GM18526 (cell line): Measurements from ENCODE around the gene CGN.

Experiments used
- POLR2A ChIP-seq: IDR thresholded peaks from 3 replicates; pipeline ENCODE4 v1.6.1; 2011; ENCODE audit not compliant: insufficient read length; ENCODE audit errors: extremely low read depth

Gene CGN

DNA sequence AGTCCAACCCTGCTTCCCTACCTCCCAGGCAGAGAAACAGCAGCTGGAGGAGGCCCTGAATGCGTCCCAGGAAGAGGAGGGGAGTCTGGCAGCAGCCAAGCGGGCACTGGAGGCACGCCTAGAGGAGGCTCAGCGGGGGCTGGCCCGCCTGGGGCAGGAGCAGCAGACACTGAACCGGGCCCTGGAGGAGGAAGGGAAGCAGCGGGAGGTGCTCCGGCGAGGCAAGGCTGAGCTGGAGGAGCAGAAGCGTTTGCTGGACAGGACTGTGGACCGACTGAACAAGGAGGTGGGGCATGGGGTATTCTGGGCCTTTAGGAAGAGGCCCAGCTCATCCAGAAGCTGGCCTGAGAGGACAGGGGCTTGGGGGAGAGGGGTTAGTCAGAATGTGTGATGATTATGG lies 19.3 kb downstream of the CGN start:
- TF ChIP-seq POLR2A: no peak

DNA sequence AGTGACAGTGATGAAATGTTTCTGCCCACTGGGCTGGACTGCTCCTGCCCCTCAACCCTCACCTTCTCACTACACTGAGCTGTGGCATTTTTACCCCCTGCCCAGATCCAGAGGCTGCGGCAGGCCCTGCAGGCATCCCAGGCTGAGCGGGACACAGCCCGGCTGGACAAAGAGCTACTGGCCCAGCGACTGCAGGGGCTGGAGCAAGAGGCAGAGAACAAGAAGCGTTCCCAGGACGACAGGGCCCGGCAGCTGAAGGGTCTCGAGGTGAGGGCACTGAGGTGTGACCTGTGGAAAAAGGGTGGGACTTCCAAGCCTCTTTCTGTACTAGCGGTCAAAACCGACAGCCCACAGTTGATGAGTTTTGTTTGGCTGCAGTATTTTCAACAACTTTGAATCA lies 22.7 kb downstream of the CGN start:
- no peak for TF ChIP-seq POLR2A

GRCh38 chr1:151534662-151535278 lies 23.6 kb downstream of the CGN start:
- no peak for TF ChIP-seq POLR2A

GRCh38 chr1:151535326-151536271 lies 24.4 kb downstream of the CGN start:
- TF ChIP-seq POLR2A: no peak

DNA sequence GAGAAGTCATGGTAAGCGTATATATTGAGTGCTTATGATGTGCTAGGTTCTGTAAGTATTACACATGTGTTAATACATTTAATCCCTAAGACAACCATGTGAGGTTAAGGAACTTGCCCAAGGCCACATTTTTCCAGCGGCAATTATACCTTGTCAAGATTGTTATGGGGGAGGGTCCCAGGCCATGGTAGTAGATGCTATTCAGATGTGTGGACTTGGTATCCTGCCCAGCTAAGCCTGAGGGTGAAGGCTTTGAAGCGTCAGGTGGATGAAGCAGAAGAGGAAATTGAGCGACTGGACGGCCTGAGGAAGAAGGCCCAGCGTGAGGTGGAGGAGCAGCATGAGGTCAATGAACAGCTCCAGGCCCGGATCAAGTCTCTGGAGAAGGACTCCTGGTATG lies 25.3 kb downstream of the CGN start:
- no peak for TF ChIP-seq POLR2A

DNA sequence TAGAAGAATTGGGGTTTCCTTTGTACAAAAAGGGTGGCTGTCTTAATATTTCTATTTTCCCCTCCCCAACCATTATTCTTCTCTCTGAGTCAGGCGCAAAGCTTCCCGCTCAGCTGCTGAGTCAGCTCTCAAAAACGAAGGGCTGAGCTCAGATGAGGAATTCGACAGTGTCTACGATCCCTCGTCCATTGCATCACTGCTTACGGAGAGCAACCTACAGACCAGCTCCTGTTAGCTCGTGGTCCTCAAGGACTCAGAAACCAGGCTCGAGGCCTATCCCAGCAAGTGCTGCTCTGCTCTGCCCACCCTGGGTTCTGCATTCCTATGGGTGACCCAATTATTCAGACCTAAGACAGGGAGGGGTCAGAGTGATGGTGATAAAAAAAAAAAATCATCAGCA lies 25.9 kb downstream of the CGN start:
- TF ChIP-seq POLR2A: no peak

GRCh38 chr1:151539321-151540020 lies 28.3 kb downstream of the CGN start:
- no peak for TF ChIP-seq POLR2A

- peak; percentile 83 for TF ChIP-seq POLR2A
Observed at GRCh38 chr1:151540021-151540981, 29.1 kb downstream of the CGN start, which contains the start of gene TUFT1. Gene TUFT1, plus strand, starts transcription at chr1:151540309. Its CDS starts 58 bp downstream, at chr1:151540367.

DNA sequence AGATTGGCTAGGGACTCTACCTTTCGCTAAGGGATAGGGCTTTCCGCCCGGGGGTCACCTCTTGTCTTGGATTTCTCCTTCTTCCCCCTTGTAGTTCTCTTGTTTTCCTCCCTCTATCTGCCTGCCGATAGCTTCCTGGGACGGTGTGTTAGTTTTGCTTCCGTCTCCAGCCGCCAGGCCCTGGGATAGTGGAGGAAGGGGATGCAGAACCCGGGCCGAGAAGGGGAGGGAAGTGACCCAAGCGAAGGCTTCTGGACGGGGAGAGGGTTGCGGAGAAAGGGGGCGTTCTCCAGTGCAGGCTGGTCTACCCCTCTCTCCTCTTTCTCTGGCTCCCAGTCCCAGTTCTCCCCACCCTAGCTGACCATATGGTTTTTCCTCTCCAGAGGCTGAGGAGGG lies 29.8 kb downstream of the CGN start:
- no peak for TF ChIP-seq POLR2A

- no peak for TF ChIP-seq POLR2A
Observed at GRCh38 chr1:151541752-151542151, 30.6 kb downstream of the CGN start.

DNA sequence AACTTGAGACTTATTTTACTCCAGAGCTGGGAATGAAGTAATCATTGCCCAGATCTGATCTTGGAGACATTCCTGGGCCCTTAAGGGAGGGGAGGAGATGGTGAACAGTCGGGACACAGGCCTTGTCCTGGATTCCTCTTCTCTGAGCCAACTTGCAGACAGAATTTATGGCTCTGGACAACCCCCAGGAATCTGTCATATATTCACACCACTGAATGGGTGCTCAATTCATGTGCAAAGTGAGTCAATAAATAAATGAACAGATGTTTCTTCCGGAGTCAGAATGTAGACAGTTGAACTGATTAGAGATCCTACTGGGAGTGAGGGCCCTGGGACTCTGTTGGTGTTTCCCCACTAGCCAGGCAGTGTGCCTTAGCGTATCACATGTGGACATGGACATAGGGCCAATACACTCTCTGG lies 31.5 kb downstream of the CGN start:
- TF ChIP-seq POLR2A: no peak

- no peak for TF ChIP-seq POLR2A
Observed at GRCh38 chr1:151545542-151545941, 34.4 kb downstream of the CGN start.

DNA sequence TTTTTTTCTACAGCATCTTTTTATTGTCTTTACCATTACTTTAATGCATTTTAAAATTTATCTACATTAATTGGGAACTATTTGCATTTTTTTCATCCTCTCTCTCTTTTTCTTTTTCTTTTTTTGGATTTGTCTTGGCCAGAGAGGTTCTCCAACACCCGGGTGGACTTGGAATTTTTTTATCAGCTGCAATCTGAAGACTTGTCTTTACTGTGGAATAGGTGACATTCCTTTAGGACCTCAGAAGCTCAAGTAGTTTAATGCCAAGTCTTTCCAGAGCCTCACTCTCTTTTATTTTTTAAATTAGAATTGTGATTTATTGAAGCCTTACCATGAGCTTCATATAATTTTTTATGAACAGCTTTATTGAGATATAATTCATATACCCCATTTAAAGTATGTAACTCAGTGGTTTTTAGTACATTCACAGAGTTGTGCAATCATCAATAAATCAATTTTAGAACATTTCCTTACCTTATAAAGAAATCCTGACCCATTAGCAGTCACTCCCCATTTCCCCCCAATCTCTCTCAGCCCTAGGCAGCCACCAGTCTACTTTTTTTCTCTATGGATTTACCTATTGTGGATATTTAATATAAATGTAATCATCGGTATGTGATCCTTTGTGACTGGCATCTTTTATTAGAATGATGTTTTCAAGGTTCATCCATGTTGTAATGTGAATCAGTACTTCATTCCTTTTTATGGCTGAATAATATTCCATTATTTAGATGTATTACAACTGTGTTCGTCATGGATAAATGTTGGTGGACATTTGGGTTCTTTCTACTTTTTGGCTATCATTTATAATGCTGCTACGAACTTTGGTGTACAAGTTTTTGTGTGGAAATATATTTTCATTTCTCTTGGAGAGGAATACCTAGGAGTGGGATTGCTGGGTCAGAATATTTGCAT lies 35.1 kb downstream of the CGN start:
- no peak for TF ChIP-seq POLR2A
